Astrocyte of the spinal cord (primary cell): ENCODE data around the gene ADAMTS2.

Experiments used
- DNase-seq: peaks from one replicate; pipeline ENCODE4 v3.0.0; 2011; ENCODE audit warnings: low read depth, low spot score
- H3K4me3 ChIP-seq: 2 replicates; pipeline ENCODE4 v1.5.1; 2011; ENCODE audit warnings: low read depth, mild to moderate bottlenecking, low read length, moderate library complexity
- in situ Hi-C: cut with HindIII; loops from 2 replicates; pipeline ENCODE4 v1.10.0; 2017; ENCODE audit warnings: low sequenced_read_pairs
- TF ChIP-seq, protein P1 (sequence below): IDR thresholded peaks from 2 replicates; pipeline ENCODE4 v1.5.1; 2012; ENCODE audit warnings: low read depth, mild to moderate bottlenecking, low read length, inconsistent platforms

ADAMTS2 gene

DNA sequence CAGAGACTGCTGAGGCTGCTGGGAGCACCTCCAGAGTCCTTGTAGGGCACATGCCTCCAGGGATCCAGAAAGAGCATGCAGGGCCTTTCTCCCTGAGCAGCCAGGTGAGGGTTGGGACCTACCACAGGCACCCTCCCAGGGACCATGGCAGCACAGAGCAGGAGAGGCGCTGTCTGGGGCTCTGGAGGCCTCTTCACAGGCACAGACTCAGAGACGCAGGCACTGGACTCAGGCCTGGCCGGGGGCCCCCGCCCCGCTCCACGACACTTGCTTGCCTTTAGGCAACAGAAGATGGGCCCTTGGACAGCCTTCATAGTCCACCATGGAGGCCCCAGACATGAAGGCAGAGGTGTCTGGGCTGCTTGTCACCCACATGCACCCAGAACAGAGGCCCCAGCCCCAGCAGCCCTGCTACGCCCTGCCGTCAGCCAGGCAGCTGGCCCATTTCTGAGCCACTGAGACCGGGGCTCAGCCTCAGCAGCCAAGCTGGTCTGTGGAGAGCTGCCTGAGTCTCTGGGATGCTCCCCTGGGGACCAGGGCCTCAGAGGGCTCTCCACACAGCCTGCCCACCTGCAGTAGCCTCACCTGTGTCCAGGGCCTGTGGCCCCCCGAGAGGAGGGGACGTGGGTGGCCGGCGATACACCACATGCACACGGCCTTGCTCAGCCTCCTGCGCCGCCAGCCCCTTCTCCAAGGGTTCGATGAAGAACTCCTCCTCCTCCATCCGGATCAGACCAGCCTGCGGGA lies 72.8 kb downstream of the ADAMTS2 start:
- H3K4me3 ChIP-seq = no peak overlapping the region
- TF ChIP-seq, protein P1, sequence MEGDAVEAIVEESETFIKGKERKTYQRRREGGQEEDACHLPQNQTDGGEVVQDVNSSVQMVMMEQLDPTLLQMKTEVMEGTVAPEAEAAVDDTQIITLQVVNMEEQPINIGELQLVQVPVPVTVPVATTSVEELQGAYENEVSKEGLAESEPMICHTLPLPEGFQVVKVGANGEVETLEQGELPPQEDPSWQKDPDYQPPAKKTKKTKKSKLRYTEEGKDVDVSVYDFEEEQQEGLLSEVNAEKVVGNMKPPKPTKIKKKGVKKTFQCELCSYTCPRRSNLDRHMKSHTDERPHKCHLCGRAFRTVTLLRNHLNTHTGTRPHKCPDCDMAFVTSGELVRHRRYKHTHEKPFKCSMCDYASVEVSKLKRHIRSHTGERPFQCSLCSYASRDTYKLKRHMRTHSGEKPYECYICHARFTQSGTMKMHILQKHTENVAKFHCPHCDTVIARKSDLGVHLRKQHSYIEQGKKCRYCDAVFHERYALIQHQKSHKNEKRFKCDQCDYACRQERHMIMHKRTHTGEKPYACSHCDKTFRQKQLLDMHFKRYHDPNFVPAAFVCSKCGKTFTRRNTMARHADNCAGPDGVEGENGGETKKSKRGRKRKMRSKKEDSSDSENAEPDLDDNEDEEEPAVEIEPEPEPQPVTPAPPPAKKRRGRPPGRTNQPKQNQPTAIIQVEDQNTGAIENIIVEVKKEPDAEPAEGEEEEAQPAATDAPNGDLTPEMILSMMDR = no peak
- in situ Hi-C loops = no loop called here
- no peak for DNase-seq

DNA sequence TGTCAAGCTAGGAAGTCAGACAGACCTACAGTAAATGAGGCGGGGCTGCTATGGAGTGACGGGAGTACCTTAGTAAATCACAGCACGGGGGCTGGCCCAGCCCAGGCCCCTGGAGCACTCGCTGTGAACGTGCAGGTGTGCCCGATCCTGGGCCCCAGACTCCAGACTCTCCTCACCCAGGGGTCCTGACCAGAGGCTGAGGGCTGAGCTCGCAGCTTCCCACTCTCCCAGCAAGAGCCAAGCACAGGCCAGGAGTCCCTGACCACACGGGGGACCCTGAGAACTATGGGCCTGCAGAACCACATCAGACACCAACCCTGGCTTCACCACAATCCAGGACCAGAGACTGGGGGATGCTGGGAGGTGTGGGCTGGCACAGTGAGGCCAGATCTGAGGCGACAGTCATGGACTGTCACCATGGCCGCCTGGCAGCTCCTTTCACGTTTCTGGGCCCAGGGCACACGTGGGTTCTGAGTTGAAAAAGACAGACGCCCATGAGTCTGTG lies 73.4 kb downstream of the ADAMTS2 start:
- no peak for DNase-seq
- TF ChIP-seq, protein P1 = no peak
- H3K4me3 ChIP-seq = no peak overlapping the region
- in situ Hi-C loops = no loop called here

DNA sequence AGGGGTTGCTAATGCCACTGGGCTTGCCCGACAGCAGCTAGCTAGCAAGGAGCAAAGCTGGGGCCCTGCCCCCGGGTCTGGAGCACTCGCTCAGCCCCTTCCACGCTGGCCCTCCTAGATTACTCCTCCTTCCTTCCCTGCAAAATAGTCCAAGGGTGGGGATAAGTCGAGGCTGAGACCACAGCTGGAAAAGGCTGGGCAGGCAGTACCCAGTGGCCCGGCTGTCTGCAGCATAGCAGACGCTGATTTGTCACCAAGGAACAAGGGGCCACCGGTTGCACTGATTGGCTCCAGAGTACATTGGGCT lies 73.9 kb downstream of the ADAMTS2 start:
- no peak overlapping the region for H3K4me3 ChIP-seq
- TF ChIP-seq, protein P1 = no peak
- DNase-seq = no peak
- in situ Hi-C loops = no loop called here

DNA sequence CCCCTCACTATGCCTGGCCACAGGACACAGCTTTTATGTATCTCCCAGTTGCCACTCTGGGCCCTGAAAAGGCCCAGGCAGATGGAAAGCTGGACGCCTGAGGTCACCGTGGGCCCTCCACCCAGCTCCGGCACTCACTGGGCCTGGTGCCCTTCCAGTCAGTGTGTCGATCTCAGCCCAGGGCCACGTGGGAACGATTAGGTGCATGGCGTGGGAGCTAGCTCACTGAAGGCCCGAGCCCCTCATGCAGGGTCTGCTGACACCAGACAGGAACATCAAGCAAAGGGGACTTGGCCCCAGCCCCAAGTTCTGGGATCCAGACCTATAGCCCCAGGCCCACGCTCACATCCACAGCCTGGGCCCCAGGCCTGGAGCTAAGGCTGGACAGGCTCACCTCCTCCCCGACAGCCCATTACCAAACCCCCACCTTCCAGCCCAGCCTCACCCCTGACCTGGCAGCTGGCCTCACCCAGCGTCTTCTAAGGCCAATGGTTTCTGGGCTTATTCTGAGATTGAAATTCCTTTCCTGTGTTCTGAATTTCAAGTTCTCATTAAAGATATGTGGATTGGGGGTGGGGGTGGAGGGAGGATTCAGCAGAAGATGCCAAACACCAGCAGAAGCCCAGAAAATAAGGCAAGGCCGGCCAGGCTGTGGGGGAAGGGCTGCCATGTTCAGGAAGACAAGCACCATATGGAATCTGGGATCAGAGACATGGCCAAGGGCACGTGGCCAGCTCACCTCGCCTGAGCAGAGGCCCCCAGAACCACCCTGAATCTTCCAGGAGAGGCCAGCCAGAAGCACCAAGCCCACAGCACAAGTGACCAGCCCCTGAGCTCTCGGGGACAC lies 74.5 kb downstream of the ADAMTS2 start:
- H3K4me3 ChIP-seq = no peak overlapping the region
- no peak for DNase-seq
- in situ Hi-C loops = no loop called here
- TF ChIP-seq, protein P1 = no peak

DNA sequence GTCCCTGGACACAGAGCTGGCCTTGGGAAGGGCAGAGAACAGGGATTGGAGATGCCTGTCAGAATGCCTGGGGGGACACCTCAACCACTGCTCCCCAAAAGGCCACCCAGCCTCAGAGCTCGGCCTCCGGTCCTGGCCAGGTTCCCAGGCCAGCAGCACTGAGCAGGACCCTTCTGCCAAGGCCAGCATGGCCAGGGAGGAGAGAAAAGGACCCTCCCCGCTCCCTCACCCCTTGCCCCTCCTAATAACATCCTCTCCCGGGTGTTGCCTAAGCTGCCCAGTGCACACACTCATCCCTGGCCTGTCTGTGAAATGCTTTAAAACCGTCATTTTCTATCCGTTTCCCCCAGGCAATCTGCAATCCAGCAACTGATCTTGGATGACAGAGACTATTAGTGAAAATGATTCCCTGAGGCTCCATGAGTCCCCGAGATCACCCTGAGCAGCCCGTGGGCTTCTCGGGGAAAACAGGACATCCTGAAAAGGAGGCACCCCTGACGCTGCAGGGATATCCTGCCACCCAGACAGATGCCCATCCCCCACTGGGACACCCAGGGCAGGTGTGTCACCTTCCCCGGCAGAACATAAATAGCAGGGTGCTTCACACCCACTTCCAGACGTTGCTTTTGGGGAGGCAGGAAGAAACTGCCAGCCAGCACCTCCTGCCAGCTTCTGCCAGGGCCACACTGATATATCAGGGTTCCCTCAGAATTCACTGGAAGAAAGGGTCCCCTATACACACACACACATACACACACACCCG lies 75.3 kb downstream of the ADAMTS2 start:
- in situ Hi-C loops = no loop called here
- H3K4me3 ChIP-seq = no peak overlapping the region
- TF ChIP-seq, protein P1 = no peak
- no peak for DNase-seq

DNA sequence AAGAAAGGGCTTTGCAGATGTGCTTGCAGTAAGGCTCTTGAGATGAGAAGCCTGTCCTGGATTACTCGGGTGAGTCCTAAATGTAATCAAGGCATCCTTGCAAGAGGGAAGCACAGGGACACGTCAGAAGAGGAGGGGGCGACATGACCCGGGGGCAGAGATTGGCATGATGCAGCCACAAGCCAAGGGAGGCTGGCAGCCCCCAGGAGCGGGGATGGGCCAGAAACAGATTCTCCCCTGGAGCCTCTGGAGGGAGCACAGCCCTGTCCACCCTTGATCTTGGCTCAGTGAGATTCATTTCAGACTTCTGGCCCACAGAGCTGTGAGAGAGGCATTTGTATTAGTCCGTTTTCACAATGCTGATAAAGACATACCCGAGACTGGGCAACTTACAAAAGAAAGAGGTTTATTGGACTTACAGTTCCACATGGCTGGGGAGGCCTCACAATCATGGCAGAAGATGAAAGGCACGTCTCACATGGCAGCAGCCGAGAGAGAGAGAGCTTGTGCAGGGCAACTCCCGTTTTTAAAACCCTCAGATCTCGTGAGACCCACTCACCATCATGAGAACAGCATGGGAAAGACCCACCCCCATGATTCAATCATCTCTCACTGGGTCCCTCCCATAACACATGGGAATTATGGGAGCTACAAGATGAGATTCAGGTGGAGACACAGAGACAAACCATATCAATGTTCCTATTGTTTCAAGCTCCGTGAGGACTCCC lies 76.1 kb downstream of the ADAMTS2 start:
- no peak overlapping the region for H3K4me3 ChIP-seq
- TF ChIP-seq, protein P1 = no peak
- no peak for DNase-seq
- in situ Hi-C loops = no loop called here
